M059J (cell line): ENCODE measurements around the gene DDX49. TPM values are rescaled to one million over a fixed set of nuclear protein-coding genes. Genes with fewer than 3 reads are reported as not detected.
"Not testable (repeated sequence)": the region's sequence is repeated elsewhere in the genome, so short reads cannot be mapped to it uniquely, and the experiment has no call there.

Experiments
- DNase-seq: peaks from one replicate; pipeline ENCODE4 v3.0.0-alpha.2; 2012; ENCODE audit warnings: low read depth
- total RNA-seq: library from RNA; depleted of rRNA; stranded (reverse); fragments of >200 nt; shearing (Covaris generic); gene quantifications from 2 replicates; pipeline ENCODE4 v1.2.3, GENCODE V29; 2014

DDX49 gene
- total RNA-seq, 1 experiment from 2014 or later: 75.5 TPM

- no peak for DNase-seq
These were observed 8.6 kb upstream of the DDX49 start for GRCh38 chr19:18910801-18911436.

GRCh38 chr19:18912933-18913332 lies 6.6 kb upstream of the DDX49 start:
- DNase-seq: no peak

- no peak for DNase-seq
These were observed 6.0 kb upstream of the DDX49 start for GRCh38 chr19:18913466-18913865.

DNA sequence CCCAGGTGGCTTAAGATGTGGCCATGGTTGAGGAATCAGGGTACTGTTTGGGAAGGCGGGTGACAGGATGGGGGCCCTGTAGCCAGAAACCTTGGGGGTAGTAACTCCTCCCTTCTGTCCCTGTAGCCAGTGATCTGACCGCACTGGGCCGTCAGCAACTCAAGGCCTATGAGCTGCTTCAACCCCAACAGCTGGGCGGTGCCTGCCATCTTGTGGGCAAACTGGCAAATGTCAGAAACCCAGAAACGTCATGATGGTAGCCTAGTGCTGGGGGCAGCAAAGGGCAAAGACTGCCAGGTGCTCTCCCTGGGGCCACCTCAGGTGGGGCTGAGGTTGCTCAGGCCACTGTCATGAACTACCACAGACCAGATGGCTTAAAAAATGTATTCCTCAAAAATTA lies 3.9 kb upstream of the DDX49 start:
- DNase-seq: peak; percentile 40

- DNase-seq: not testable (repeated sequence)
These were observed 1.9 kb upstream of the DDX49 start for GRCh38 chr19:18917593-18917992.

DNA sequence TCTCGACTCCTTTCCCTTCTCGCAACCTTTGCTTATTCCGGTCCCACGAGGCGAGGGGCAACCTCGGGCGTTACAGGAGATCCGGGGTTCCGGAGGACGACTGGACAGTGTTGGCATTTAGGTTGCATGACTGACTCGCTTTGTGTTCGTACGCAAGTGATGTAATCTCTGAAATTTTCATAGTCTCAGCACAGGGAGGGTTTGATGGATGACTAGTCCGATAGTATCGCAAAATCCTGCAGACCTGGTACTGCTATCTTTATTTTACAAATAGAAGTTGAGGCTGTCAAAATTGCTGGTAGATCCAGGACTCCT lies 342 bp downstream of the DDX49 start:
- DNase-seq: no peak

DNA sequence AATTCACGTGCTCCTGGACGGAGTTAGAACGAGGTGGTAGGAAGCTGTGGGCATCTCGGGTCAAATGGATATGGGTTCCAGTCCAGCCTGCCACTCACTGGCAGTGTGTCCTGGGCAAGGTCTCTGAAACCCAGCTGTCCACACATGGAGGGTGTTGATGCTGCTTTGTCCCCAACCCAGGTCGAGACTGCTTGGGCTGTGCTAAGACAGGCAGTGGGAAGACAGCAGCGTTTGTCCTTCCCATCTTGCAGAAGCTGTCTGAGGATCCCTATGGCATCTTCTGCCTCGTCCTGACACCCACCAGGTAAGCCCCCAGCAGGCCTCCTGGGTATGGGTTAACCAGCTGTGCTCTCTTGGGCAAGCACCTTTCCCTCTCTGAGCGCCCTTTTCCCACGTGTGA lies 885 bp downstream of the DDX49 start:
- no peak for DNase-seq

DNA sequence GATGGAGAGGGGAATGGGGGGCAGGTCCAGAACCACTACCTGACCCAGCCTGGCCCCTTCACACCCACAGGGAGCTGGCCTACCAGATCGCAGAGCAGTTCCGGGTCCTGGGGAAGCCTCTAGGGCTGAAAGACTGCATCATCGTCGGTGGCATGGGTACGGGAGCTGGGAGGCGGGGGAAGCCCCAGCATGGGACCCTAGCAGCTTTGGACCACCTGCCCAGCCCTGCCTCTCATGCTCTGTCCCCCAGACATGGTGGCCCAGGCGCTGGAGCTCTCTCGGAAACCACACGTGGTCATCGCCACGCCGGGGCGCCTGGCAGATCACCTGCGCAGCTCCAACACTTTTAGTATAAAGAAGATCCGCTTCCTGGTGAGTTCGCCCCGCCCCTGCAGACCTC lies 2.1 kb downstream of the DDX49 start:
- no peak for DNase-seq

GRCh38 chr19:18922228-18922985 lies 2.9 kb downstream of the DDX49 start:
- no peak for DNase-seq

DNA sequence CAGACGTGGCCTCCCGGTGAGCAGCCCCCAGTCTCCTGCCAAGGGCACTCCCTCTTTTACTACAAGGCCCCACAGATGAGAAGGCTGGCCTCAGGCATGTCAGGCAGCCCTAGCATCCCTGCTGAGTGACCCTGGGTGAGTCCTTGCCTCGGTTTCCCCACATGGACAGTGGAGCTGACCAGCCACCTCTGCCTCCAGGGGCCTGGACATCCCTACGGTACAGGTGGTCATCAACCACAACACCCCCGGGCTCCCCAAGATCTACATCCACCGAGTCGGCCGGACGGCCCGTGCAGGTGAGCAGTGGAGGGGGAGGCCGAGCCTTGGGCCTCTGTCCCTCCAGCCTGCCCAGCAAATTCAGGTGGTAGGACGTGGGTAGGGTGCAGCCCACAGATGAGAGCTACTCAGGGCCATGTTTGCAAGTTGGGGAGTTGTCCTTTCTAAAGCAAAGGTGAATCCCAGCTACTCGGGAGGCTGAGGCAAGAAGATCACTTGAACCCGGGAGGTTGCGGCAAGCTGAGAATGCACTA lies 5.2 kb downstream of the DDX49 start:
- DNase-seq: no peak

- DNase-seq: no peak
These were observed 8.7 kb downstream of the DDX49 start for GRCh38 chr19:18928018-18928805.

GRCh38 chr19:18929311-18929710 lies 9.8 kb downstream of the DDX49 start:
- DNase-seq: no peak

DNA sequence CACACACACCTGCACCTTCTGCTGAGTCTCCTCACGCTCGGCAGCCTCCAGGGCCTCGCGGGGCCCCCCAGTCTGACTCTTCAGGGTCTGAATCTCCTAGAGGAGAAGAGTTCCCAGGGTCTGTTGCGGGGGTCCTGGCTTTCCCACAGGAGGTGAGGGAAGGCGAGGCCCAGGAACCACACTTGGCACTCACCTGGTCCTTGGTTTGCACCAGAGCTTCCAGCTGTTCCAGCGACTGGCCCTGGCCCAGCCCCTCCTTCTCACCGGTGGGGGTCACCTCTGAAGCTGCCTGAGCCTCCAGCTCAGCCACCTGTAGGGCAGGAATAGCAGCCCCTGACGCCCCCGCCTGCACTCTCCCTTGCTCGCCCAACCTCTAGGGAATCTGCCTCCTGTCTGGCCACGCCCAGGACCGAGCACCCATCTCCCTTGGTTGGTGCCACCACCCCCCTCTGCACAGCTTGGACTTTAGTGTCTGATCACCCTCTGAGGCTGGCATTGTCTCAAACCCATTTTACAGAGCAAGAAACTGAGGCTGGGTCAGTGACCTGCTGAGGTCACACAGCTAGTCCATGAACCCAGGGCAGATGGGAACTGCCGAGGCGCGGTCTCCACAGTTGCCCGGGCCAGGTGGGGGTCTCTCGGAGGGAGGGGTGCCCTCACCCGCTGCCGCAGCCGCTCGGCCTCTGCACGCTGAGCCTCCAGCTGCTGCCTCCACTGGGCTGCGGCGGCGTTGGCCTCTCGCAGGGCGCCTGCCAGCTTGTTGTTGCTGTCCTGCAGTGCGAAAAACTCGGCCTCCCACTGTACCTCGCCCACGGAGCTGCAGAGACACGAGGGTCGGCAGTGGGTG lies 12.0 kb downstream of the DDX49 start:
- no peak for DNase-seq

GRCh38 chr19:18932216-18932841 lies 12.8 kb downstream of the DDX49 start:
- DNase-seq: no peak

DNA sequence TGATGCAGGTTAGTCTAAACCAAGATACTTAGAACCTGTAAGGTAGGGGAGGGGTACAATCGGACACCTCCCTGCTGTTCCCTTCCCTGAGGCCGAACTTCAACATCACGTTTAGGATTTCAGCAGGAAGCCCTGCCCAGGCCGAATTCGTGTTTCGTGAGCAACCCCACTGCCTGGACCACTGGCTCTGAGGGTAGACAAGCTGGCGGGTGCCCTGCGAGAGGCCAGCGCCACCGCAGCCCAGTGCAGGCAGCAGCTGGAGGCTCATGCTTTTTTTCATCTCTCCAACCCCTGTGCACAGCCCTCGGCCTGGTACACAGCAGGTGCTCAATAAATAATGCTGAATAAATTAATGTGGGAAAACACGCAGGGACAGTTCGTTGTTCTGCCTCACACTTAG lies 13.8 kb downstream of the DDX49 start:
- no peak for DNase-seq

GRCh38 chr19:18939163-18939562 lies 19.6 kb downstream of the DDX49 start:
- DNase-seq: no peak

DNA sequence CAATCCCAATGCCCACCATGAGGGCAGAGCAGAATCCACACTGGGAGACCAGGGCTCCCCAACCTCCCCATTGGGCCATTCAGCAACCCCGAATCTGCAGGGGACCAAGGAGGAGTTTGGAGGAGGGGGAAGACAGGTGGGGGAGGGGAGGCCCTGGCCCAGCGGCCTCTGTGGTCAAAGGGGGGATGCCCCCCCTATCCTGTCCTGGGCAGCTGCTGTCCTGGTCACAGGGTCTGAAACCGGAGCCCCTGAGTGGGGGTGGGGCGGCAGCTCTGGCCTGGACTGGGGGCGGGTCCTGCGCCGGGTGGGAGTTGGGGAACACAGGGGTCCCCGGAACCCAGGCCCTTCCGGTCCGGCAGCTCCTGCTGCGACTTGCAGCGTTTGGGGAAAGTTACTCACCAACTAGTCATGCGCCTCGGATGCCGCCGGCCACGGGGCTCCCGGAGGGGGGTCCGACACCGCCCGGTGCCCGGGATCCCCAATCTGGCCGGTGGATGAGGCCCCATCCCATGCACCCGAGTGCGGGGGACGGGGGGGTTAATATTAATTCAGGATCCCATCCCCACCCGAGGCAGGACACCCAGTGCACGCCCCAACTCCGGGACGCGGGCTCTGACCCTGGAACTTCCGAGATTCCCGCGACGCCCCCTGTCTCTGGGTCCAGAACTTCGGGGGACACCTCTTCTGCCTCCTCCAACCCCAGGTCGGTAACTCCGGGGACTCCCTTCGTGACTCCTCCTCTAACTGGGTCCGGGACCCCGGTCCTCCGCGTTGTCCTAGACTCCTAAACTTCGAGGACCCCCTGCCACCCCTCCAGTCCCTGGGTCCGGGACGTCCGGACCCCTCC lies 20.6 kb downstream of the DDX49 start:
- peak; percentile 75 for DNase-seq

- DNase-seq: peak; percentile 57
These were observed 21.5 kb downstream of the DDX49 start, which contains the start of gene HOMER3 for GRCh38 chr19:18940769-18941627. TSS of gene HOMER3 (minus strand) at chr19:18941217. CDS start at chr19:18938982, 2,235 bp downstream.
